Measurements from ENCODE around the gene TEX29.

- TF ChIP-seq CTCF (IDR thresholded peaks at IDR 0.05): no peak
- TF ChIP-seq POLR2A (IDR thresholded peaks at IDR 0.05): no peak
Measured at GRCh38 chr13:111280226-111280625, 40.2 kb upstream of the TEX29 start.
